GM21717 (cell line): ENCODE measurements around the gene PCDH9.
"Not testable (repeated sequence)": the region's sequence is repeated elsewhere in the genome, so short reads cannot be mapped to it uniquely, and the experiment has no call there.

Experiments used
- ATAC-seq: cut with Tn5 transposase; IDR thresholded peaks from one replicate; pipeline ENCODE4 v1.9.1; 2021; ENCODE audit warnings: mild to moderate bottlenecking, moderate library complexity; ENCODE audit not compliant: unreplicated experiment

Gene PCDH9

GRCh38 chr13:67133476-67133875 lies 96.7 kb downstream of the PCDH9 start:
- no peak for ATAC-seq

GRCh38 chr13:67131393-67131792 lies 98.7 kb downstream of the PCDH9 start:
- no peak for ATAC-seq

DNA sequence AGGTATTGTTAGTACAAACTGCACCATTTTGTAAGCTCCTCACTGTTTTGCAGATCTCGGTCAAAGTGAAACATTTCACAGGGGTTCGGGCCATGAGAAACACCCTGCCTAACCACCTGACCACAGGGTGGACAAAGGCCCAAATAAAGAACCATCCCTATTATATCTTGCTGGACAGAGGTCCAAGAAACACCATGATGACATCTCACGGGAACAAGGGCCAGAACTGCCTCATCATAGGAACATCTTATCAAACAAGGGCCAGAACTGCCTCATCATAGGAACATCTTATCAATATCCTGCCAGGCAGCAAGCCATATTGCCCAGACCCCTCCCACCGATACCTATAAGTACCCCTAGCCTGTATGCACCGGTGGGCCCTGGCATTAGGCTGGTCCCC lies 99.7 kb downstream of the PCDH9 start:
- ATAC-seq = no peak

DNA sequence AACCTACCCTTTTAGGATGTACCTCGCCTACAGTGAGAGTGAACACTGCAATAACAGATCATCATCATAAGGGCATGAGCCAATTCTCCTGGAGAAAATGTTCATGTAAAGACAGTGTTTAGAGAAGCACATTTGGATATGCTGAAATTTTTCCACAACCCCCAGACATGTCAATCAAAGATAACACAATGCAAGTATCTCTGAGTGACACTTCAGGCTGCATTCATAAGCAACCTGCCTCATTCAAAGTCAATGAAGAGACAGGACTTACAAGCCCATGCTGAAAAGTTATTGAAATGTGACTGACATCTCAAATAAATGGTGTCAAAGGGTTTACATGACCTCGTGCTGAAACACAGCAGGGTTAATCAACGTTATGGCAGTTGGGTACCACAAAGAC lies 102.0 kb downstream of the PCDH9 start:
- no peak for ATAC-seq

GRCh38 chr13:67125681-67126080 lies 104.5 kb downstream of the PCDH9 start:
- no peak for ATAC-seq

DNA sequence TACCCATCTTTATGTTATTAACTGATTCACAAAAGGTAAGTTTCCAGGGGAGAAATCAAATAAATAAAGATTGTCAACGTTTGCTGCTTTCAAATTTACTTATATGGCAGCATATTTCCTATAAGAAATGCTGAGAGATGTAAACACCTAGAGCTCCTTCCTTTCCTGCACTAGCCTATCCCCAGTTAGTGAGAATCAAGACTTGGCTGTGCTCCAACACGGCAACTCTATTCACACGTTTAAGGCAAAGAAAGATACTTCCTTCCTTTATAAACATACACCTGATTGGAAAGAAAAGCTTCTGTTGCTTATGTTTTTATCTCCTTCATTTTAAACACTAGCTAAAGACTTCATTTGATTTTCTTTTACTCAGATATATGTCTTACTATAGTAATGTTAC lies 107.0 kb downstream of the PCDH9 start:
- no peak for ATAC-seq

DNA sequence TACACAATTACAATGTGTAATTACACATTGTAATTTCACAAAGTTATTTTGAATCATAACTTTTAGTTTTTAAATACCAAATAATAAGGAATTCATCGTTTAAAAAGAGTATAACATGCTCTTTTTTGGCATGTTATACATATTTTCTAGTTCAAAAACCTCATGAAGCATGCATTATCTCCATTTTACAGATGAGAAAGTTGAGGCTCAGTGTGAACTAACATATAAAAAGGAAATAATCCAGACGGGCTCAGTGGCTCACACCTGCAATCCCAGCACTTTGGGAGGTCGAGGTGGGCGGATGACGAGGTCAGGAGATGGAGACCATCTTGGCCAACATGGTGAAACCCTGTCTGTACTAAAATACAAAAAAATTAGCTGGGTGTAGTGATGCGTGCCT lies 107.9 kb downstream of the PCDH9 start:
- no peak for ATAC-seq

DNA sequence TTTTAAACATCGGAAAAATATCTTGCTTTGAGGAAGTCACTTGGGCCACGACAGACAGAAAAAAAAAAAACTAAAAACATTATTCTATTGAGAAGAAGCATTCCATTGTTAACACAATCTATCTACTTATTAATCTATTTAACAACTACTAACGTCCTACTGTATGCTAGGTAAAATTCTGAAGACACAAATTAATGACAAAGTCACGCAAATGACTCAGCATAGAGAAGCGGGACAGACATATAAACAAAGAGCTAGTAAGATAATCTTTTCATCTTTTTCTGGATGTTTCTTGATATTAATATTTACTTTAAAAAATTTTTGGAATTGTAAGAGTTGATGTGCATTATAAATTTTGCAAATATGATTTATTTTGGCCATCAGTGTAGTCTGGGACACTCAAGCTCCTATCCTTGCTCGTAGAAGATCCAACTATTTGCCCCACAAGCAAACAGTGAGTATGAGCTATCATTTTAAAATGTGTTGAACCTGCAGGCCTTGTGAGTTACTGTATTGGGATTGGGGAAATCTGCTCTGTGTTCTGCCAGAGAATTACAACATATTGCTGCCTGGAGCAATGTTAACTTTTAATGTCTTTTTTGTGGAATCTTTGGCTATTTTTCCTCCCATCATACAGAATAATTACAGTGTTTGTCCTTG lies 109.1 kb downstream of the PCDH9 start:
- ATAC-seq = no peak

DNA sequence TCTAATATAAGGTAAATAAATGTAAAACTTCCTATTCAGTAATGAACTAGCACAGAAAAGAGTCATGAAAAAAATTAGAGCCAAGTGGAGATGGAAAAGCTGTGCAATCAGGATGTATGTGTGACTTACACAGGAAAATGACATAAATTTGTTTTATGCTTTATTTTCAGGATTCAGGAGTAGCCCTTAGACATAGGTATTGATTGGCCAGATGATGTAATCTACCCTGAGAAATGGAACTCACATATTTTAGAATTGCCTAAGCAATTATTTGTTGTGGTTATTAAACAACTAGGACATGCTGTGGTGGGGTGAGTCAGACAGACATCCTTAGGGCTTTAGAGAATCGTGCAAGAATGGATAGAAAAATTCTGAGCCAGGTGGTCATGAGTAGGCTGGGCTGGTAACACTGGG lies 110.6 kb downstream of the PCDH9 start:
- ATAC-seq = no peak

DNA sequence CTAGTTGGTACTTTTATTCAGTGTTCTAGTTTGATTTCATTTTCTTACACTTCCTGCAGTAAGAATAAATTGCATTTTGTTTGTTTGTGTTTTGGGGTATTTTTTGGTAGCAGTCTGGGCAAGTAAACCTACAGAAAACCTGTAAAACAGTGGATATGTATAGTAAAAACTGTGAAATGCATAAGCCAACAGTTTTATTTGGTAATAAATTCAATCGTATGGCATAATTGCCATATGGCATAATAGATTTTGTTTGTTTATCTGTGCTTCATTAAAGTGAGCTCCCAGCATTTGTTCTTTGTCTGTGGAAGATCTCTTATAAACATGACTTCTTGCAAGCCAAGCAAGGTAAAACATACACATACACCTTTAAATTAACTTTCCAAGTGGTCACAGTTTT lies 111.9 kb downstream of the PCDH9 start:
- ATAC-seq = no peak

DNA sequence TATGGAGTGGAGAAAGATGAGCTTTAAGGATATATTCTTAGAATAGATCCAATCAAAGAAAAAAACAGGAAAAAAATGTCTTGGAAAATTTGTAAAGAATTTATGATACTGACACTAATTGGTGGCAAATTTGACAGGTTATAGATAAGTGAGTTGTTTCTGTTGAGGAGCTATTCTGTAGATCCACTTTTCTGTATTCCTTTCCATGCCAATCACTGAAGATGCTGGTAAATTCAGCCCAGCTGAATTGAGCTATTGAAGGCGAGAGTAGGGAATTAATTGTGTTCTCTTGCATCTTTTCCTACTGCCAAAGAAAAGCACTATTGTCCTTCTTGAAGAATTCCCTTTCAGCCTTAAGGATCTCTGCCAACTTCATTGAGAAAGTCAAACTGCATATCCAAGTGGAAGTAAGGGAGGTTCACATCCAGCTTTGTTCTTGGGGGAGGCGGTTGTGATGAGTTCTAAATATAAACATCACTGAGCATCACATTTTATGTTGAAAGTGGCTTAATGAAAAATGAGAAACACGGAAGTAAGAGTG lies 113.1 kb downstream of the PCDH9 start:
- no peak for ATAC-seq

GRCh38 chr13:67107979-67108378 lies 122.2 kb downstream of the PCDH9 start:
- ATAC-seq = no peak

- ATAC-seq = no peak
Measured at GRCh38 chr13:67106502-67107057, 123.6 kb downstream of the PCDH9 start.

- no peak for ATAC-seq
Measured at GRCh38 chr13:67101730-67102467, 128.2 kb downstream of the PCDH9 start.

DNA sequence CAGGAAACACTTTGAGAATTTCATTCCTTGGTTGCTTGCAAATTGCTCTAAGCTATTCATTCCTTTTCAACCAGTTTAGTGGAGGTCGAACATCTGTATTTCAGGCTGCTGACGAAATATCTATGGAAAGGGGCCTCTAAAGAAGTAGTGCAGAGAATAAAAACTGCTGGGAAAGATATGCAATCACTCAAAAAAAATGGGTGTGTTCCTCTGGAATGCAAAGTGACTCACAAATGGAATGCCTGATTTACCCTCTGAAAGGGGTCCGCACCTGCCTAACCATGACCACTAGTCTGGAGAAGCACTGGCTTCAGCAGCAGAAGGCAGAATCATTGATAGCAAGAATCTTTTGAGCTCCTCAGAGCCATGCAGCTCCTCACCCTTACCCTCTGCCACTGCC lies 129.4 kb downstream of the PCDH9 start:
- ATAC-seq = no peak

DNA sequence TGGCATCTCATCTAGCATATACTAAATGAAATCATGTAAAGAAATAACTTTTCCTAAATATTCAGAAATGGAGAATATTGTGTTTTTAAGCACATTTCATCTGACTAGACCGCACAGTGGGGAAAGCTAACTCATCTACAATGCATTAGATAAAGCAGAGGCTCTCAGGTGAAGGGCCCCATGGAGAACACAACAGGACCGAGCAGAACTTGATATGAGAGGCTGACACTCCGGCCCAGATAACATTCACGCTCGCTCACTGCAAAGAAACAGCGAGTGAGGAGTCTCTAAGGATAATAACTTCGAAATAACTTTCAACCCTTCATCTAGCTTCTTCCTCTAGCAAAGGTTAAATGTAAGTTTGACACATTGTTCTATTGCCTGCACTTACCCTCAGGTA lies 130.6 kb downstream of the PCDH9 start:
- no peak for ATAC-seq

DNA sequence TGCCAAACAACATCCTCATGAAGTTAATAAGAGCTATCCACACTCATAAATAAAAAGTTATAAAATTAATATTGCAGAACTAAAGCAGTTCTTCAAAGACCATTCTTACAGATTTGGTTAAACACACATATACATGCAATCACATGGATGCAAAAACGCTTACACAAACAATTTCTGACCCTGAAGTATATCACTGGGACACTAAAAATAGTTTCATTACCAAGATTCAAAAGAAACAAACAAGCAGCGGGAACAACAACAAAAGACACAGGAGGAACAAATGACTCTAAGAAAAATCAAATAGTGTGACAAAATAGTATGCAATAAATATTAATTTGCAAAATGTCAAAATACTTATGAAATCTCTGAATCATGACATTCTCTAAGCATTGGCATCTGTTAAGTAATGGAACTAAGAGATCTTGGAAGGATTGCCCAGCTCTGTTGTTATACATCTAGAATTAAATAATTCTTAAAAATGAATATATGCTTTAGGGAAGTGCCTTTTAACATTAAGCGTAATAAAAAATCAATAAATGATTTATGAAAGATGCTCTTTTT lies 132.2 kb downstream of the PCDH9 start:
- no peak for ATAC-seq

DNA sequence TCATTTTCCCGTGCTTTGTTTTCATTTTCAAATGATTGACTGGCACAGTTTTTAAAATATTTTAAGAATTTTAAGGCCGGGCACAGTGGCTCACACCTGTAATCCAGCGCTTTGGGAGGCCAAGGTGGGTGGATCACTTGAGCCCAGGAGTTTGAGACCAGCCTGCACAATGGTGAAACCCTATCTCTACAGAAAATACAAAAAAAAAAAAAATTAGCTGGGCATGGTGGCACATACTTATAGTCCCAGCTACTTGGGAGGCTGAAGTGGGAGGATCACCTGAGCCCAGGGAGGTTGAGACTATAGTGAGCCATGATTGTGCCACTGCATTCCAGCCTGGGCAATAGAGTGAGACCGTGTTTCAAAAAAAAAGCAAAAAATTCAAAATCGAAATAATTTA lies 133.2 kb downstream of the PCDH9 start:
- not testable (repeated sequence) for ATAC-seq

GRCh38 chr13:67096418-67096817 lies 133.7 kb downstream of the PCDH9 start:
- no peak for ATAC-seq

DNA sequence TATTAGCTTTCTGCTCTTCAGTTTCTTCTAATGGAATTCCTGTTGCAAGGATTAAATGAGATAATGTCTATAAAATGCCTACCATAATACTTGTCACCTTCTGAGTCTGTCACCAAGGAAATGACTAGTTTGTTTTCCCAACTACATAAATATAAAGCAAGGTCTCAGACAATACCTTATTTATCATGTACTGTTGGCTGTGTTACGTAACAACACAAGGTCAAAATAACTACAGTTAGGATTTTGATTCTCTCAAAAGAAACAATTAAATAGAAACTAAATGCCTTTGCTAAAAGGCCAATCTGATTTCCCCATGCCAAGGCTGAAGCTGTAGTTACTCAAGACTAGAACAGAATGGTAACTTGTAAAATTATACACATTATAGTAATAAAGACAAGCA lies 134.5 kb downstream of the PCDH9 start:
- ATAC-seq = no peak

DNA sequence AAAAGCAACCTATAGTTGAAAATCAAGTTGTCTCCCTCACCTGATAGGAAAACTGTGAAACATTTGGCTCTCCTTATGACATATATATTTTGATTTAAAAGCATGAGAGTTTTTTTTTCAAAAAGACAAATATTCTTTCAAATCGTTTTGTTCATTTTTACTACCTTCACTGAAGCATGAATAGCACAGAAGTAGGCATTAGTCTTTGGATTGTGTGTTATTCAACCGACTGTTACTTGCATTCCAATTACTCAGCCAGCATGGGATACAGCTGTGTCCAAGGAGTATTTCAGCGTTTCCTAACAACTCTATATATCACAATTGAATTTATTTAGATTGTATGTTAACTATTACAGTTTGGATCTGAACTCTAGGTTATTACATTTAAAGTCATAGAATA lies 135.2 kb downstream of the PCDH9 start:
- ATAC-seq = no peak

DNA sequence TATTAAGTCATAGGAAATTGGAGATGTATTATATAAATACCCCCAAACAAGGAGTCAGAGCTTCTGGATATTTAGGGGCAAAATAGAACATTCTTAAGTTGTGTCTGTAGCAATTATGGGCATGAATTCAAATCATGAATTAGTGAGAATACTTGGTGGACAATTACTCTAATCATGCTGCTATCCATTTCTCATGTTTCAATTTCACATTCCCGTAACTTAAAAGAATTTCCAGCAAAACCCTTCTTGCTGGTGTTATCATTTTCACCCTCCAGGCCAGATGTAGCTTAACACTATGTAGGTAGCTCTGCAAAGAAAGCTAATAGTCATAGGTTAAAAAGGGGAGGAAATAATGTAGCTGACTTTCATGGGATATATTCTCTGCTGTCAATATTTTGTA lies 136.1 kb downstream of the PCDH9 start:
- ATAC-seq = no peak
